WTC11 (cell line): ENCODE results near the gene PGAP6.
"Not testable (repeated sequence)": the region's sequence is repeated elsewhere in the genome, so short reads cannot be mapped to it uniquely, and the experiment has no call there.

Experiments
- ARID4B ChIP-seq: sonication (generic); formaldehyde crosslinking; IDR thresholded peaks from 2 replicates; pipeline ENCODE4 v1.8.0; 2023; ENCODE audit warnings: missing genetic modification reagents, mild to moderate bottlenecking, borderline replicate concordance
- ATF1 ChIP-seq: sonication (generic); formaldehyde crosslinking; IDR thresholded peaks from 2 replicates; pipeline ENCODE4 v1.8.1; 2023; ENCODE audit warnings: mild to moderate bottlenecking, moderate library complexity, missing genetic modification reagents
- ATF3 ChIP-seq: sonication (generic); formaldehyde crosslinking; conservative IDR thresholded peaks from 2 replicates; pipeline ENCODE4 v1.8.1; 2022; ENCODE audit warnings: mild to moderate bottlenecking, missing genetic modification reagents
- CTCF ChIP-seq: fragments of 200-600 bp; IDR thresholded peaks from 2 replicates; pipeline ENCODE4 v1.8.0; 2022; ENCODE audit warnings: antibody characterized with exemption
- E2F4 ChIP-seq: sonication (generic); formaldehyde crosslinking; IDR thresholded peaks from 2 replicates; pipeline ENCODE4 v1.8.1; 2022; ENCODE audit warnings: low read depth, mild to moderate bottlenecking, moderate library complexity, missing genetic modification reagents, borderline replicate concordance
- ESRRA ChIP-seq: sonication (generic); formaldehyde crosslinking; IDR thresholded peaks from 2 replicates; pipeline ENCODE4 v1.8.1; 2022; ENCODE audit warnings: mild to moderate bottlenecking, missing genetic modification reagents, borderline replicate concordance
- JUN ChIP-seq: sonication (generic); formaldehyde crosslinking; IDR thresholded peaks from 2 replicates; pipeline ENCODE4 v1.8.0; 2023; ENCODE audit warnings: mild to moderate bottlenecking, missing genetic modification reagents
- MAX ChIP-seq: sonication (generic); formaldehyde crosslinking; IDR thresholded peaks from 2 replicates; pipeline ENCODE4 v1.8.0; 2022; ENCODE audit warnings: mild to moderate bottlenecking, missing genetic modification reagents
- NFYB ChIP-seq: sonication (generic); formaldehyde crosslinking; conservative IDR thresholded peaks from 2 replicates; pipeline ENCODE4 v1.8.0; 2022; ENCODE audit warnings: low read depth, missing genetic modification reagents
- PRDM15 ChIP-seq: sonication (generic); formaldehyde crosslinking; IDR thresholded peaks from 2 replicates; pipeline ENCODE4 v1.8.0; 2022; ENCODE audit warnings: missing genetic modification reagents
- SP1 ChIP-seq: sonication (generic); formaldehyde crosslinking; conservative IDR thresholded peaks from 2 replicates; pipeline ENCODE4 v1.8.1; 2022; ENCODE audit warnings: missing genetic modification reagents
- TEAD4 ChIP-seq: sonication (generic); formaldehyde crosslinking; IDR thresholded peaks from 2 replicates; pipeline ENCODE4 v1.8.0; 2022; ENCODE audit warnings: mild to moderate bottlenecking, missing genetic modification reagents
- USF2 ChIP-seq: sonication (generic); formaldehyde crosslinking; IDR thresholded peaks from 2 replicates; pipeline ENCODE4 v1.8.1; 2023; ENCODE audit warnings: mild to moderate bottlenecking, missing genetic modification reagents, moderate library complexity

GRCh38 chr16:362702-362999 is 19.1 kb downstream of the PGAP6 start:
- not testable (repeated sequence) for TF ChIP-seq TEAD4 (CRISPR knock-in tag); ATF1 (CRISPR knock-in tag); JUN (CRISPR knock-in tag); CTCF; USF2 (CRISPR knock-in tag); ATF3 (CRISPR knock-in tag); NFYB (CRISPR knock-in tag); MAX (CRISPR knock-in tag); PRDM15 (CRISPR knock-in tag); ESRRA (CRISPR knock-in tag); SP1 (CRISPR knock-in tag); ARID4B (CRISPR knock-in tag); E2F4 (CRISPR knock-in tag)
